ENCODE data around the gene RINT1.
"Not testable (repeated sequence)": the region's sequence is repeated elsewhere in the genome, so short reads cannot be mapped to it uniquely, and the experiment has no call there.

The RINT1 gene

GRCh38 chr7:105532709-105533460 lies 884 bp downstream of the RINT1 start:
- DNase-seq = no peak

- DNase-seq = no peak
These were observed 6.3 kb downstream of the RINT1 start for GRCh38 chr7:105538339-105538738.

GRCh38 chr7:105559926-105560325 lies 27.9 kb downstream of the RINT1 start:
- no peak for DNase-seq

GRCh38 chr7:105565190-105565589 lies 33.2 kb downstream of the RINT1 start:
- DNase-seq = no peak

GRCh38 chr7:105567024-105567423 lies 35.0 kb downstream of the RINT1 start:
- DNase-seq = no peak

GRCh38 chr7:105567821-105568220 lies 35.8 kb downstream of the RINT1 start:
- no peak for DNase-seq

- DNase-seq = no peak
These were observed 39.9 kb downstream of the RINT1 start for GRCh38 chr7:105571891-105572290.

GRCh38 chr7:105577251-105577650 lies 45.2 kb downstream of the RINT1 start:
- no peak for DNase-seq

- DNase-seq = no peak
These were observed 46.5 kb downstream of the RINT1 start for GRCh38 chr7:105578496-105578895.

GRCh38 chr7:105580022-105580740 lies 48.2 kb downstream of the RINT1 start:
- no peak for DNase-seq

GRCh38 chr7:105581066-105581811 lies 49.2 kb downstream of the RINT1 start, which contains the start of gene EFCAB10:
EFCAB10 (minus strand) TSS chr7:105581493; CDS start chr7:105581463, 30 bp downstream.
- DNase-seq = peak; percentile 32

GRCh38 chr7:105583061-105583460 lies 51.1 kb downstream of the RINT1 start:
- DNase-seq = no peak

GRCh38 chr7:105584165-105584564 lies 52.2 kb downstream of the RINT1 start:
- DNase-seq = no peak

- no peak for DNase-seq
These were observed 54.0 kb downstream of the RINT1 start for GRCh38 chr7:105585850-105586500.

GRCh38 chr7:105587909-105588635 lies 56.1 kb downstream of the RINT1 start:
- DNase-seq = no peak

GRCh38 chr7:105589356-105590077 lies 57.5 kb downstream of the RINT1 start:
- DNase-seq = peak; percentile 45 to 63

- no peak for DNase-seq
These were observed 58.8 kb downstream of the RINT1 start for GRCh38 chr7:105590793-105591192.

- DNase-seq = no peak
These were observed 59.5 kb downstream of the RINT1 start for GRCh38 chr7:105591522-105591921.

GRCh38 chr7:105594034-105594433 lies 62.0 kb downstream of the RINT1 start:
- DNase-seq = no peak

- DNase-seq = no peak
These were observed 64.9 kb downstream of the RINT1 start for GRCh38 chr7:105596866-105597265.

GRCh38 chr7:105599080-105599479 lies 67.1 kb downstream of the RINT1 start:
- not testable (repeated sequence) for DNase-seq

GRCh38 chr7:105599551-105599950 lies 67.5 kb downstream of the RINT1 start:
- DNase-seq = no peak

Measured in CD4-positive, alpha-beta T cell treated with Interleukin-1 beta for 1 hour (primary cell).